Tongue (tissue), 2 donors: ENCODE data around the gene ZNF598. TPM values are rescaled to one million over a fixed set of nuclear protein-coding genes. Genes with fewer than 3 reads are reported as not detected.

Source experiments
- DNase-seq: peaks from one replicate; pipeline ENCODE4 v3.0.0-alpha.2; 2015
- total RNA-seq: library from RNA; depleted of rRNA; stranded (reverse); fragments of >200 nt; gene quantifications from one replicate; pipeline ENCODE4 v1.2.3, GENCODE V29; 2014

ZNF598 gene
- total RNA-seq, 1 donor from 2014 or later: 15.2 TPM

- peak; percentile 8 for DNase-seq
Measured at GRCh38 chr16:1990351-1991134, 19.1 kb downstream of the ZNF598 start.

GRCh38 chr16:1990101-1990350, 19.6 kb downstream of the ZNF598 start:
- DNase-seq: no peak

DNA sequence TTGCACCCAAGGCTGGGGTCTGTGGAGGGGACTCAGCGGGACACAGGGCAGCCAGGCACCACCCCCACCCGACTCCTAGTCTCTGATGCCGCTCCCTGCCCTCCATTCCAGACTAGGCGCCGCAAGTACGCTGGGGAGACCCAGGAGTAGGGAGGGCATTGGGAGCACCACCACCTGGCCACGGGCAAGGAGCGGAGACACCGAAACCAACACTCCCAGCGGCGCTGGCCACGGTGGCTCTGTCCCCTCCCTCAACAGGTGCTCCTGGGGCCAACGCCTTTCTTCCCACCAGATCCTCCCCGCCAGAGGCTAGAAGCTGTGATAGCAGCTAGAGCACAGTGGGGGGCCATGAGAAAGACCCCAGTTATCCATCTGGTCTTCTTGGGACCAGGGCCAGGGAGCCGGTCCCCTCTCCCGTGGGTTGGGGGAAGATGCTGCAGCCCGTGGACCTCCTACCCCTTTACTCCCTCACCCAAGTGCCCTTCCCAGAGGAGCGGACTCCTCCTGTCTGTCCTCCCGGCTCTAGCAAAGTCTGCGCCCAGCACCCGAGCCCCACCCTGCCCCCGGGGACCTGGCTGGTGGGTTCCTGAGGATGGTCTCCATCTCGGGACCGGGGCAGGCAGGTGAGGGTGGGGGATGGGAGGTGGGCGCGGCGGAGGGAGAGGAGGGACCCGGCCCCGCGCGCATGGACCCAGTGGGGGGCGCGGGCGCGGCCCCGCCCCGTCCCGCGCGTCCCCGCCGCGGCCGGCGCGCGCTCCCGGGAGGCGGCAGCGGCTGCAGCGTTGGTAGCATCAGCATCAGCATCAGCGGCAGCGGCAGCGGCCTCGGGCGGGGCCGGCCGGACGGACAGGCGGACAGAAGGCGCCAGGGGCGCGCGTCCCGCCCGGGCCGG, 20.2 kb downstream of the ZNF598 start, which contains the start of gene SYNGR3:
Gene SYNGR3, plus strand, starts transcription at position 762 of the 892 bp plus-strand sequence. CDS start 133 bp downstream, outside the sequence.
- no peak for DNase-seq

GRCh38 chr16:1987198-1987597, 22.4 kb downstream of the ZNF598 start:
- DNase-seq: no peak

- DNase-seq: no peak
Measured at GRCh38 chr16:1985466-1986150, 24.0 kb downstream of the ZNF598 start.

- no peak for DNase-seq
Measured at GRCh38 chr16:1984347-1985225, 25.0 kb downstream of the ZNF598 start.

DNA sequence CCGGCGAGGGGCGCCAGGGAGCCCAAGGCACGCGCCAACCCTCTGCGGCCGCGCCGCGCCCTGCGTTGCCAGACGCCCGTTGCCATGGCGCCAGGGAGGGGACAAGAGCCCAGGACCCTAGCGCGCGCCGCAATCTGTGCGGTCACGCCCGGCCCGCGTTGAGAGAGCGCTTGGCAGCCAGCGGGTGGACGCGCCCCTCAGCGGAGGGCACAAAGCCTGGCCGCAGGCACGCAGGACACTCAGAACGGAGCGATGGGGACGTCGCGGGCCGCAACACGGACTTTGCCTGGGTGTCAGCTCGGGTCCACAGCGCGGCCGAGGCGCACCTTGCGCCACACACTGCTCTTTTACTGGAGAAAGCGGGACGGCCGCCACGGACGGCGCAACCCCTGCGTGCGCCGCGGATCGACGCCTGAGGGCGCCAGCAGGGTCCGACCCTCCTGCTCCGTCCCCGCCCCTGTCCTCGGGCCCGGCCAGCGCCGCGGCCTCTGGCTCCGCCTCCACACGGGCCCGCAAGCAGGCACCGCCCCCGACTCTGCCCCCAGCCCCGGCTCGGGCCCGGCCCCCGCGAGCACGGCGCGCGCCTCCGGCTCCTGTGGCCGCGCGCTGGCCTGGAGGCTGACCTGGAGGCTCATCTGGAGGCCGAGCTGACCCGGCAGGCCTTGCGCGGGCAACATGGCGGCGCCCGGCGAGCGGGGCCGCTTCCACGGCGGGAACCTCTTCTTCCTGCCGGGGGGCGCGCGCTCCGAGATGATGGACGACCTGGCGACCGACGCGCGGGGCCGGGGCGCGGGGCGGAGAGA, 25.9 kb downstream of the ZNF598 start, which contains the start of gene GFER:
Gene GFER, plus strand, starts transcription at position 650 of the 803 bp plus-strand sequence. Its CDS starts 26 bp downstream, at position 676.
- peak; percentile 94 for DNase-seq

- DNase-seq: no peak
Measured at GRCh38 chr16:1982991-1983543, 26.6 kb downstream of the ZNF598 start.

GRCh38 chr16:1982013-1982433, 27.6 kb downstream of the ZNF598 start:
- DNase-seq: peak; percentile 77

DNA sequence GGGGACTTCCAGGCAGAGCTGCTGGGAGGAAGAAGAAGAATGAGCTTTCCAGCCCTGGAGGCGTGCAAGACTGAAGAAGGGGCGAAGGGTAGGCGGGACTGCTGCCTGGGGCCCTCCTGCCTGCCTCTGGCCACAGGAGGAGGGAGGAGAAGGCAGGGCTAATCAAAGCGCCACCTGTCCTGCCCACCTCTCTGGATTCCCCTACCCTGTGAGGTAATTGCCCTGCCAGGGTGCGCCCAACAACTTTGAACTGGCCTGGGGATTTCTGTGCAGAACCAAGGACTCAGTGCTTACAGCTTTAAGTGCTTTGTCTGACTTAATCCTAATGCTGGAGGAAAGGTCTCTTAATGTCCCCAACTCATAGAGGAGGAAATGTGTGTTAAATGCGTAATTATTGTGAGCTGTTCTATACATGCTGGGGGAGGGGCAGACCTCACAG, 28.2 kb downstream of the ZNF598 start, which contains the start of gene NOXO1:
Gene NOXO1, minus strand, starts transcription at position 72 of the 439 bp plus-strand sequence. CDS start 290 bp downstream, outside the sequence.
- no peak for DNase-seq

- no peak for DNase-seq
Measured at GRCh38 chr16:1980770-1981087, 28.9 kb downstream of the ZNF598 start.

- DNase-seq: peak; percentile 69
Measured at GRCh38 chr16:1980030-1980769, 29.4 kb downstream of the ZNF598 start.

DNA sequence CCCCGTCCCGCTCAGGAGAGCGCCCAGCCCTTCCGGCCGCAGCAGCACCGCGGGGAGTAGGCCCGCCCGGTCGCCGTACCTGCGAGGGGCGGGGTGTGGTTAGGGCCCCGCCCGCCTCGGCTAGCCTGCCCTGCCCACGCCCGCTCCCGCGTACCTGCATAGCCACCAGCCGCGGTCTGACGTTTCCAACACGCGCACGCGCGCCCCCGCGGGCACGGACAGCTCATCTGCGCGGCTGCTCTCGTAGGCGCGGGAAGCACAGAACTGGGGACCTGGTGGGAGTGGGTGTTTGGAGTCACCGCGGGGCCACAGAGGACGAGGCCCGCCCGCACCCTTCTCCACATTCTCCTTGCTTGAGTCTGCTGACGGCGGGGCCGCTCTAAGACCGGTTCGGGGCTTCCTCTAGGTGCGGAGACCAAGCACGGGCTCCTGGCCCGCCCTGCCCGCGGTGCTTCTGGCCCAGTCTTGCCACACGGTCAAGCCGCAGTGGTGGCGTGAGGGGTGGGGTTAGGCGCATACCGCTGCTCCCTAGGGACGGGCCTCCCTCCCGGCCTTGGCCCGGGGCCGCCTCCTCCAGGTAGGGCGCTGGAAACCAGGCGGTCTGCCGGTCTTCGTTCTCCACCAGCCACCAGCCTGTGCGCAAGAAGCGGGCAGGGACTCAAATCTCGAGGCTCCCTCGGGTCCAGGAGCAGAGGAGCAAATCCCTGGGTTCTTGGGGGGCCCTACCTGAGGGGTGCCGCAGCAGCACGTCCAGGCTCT, 30.2 kb downstream of the ZNF598 start:
- DNase-seq: no peak

DNA sequence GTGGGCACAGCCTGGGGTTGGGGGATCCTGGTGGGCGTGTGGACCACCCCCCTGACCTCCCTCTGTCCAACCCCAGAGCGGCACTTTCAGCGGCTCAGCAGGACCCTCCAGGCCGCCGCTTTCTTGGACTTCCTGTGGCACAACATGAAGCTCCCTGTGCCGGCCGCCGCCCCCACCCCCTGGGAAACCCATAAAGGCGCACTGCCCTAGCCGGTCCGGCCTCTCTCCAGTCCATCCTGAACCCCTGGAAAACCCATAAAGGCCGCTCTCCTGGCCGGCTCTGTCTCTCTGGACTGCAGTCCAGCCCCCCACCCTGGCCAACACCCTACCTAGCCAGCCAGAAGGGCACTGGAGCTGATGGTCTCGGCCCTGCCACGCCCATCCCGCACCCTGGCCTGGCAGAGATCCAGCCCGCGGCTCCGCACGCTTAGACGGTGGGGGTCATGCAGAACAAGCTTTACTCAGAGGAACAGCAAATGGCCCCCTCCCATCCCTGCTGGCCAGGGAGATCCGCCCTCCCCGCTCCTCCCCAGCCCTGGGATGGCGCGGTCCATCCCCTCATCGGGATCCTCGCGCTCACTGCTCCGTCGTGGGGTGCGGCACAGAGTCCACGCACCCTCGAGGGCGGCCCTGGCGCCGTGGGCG, 31.0 kb downstream of the ZNF598 start:
- no peak for DNase-seq

- no peak for DNase-seq
Measured at GRCh38 chr16:1977875-1978268, 31.7 kb downstream of the ZNF598 start.

DNA sequence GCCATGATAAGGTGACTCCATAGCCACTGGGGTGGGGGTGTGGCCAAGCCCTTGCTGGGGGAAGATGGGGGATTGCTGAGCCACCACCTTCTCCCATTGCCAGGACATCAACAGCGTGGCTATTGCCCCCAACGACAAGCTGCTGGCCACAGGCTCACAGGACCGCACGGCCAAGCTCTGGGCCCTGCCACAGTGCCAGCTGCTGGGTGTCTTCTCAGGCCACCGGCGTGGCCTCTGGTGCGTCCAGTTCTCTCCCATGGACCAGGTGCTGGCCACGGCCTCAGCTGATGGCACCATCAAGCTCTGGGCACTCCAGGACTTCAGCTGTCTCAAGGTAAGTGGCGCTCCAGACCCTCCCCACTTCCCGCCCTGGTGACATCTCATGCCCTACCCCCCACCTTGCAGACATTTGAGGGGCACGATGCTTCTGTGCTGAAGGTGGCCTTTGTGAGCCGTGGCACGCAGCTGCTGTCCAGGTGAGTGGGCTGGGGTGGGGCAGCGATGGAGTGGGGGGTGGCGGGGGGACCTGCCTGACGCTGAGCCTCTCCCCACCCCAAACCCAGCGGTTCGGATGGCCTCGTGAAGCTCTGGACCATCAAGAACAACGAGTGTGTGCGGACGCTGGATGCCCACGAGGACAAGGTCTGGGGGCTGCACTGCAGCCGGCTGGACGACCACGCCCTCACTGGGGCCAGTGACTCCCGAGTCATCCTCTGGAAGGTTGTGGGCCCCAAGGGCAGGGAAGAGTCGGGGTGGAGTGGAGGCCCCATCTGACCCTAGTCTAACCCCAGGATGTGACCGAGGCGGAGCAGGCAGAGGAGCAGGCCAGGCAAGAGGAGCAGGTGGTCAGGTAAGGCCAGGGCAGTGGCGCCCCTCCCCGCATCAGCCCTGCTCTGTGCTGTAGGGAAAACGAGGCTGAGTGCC, 32.4 kb downstream of the ZNF598 start:
- DNase-seq: no peak

- DNase-seq: no peak
Measured at GRCh38 chr16:1976216-1976520, 33.5 kb downstream of the ZNF598 start.
